ENCODE measurements around the gene CHADL.

GRCh38 chr22:41267958-41268357 is 27.2 kb upstream of the CHADL start:
- no peak for TF ChIP-seq EZH2 (IDR thresholded peaks at IDR 0.05)
- no peak for TF ChIP-seq FOXP2 (optimal IDR thresholded peaks at IDR 0.05; ENCODE audit: control extremely low read depth, extremely low read length, insufficient read depth)

Measured in SK-N-MC (cell line).